Measurements from ENCODE around the gene ASB4.
"Not testable (repeated sequence)": the region's sequence is repeated elsewhere in the genome, so short reads cannot be mapped to it uniquely, and the experiment has no call there.

ASB4 gene

DNA sequence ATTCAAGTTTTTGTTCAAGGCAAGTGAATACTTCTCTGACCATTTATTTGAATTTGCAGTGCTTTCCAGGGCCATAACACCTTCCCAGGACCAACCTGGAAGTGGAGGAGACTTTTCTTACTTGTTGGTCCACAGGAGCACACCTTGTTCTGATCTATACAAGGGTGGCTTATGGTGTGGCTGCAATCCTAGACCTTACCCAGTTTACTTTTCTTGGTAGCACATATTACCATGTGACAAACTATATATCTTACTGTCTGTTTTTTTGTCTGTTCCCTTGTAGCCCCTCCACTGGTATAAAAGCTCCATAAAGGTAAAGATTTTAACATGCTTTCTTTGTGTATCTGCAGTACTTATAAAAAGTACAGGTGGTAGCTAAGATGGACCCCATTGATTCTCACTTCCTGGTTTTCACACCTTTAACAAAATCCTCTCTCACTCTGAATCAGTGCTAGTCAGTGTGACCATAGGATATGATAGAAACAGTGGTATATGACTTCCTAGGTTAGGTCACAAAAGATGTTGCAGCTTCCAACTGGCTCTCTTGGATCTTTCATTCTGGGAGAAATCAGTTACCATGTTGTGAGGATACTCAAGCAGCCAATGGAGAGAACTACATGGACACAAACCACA lies 5.6 kb upstream of the ASB4 start:
- no peak for DNase-seq

DNA sequence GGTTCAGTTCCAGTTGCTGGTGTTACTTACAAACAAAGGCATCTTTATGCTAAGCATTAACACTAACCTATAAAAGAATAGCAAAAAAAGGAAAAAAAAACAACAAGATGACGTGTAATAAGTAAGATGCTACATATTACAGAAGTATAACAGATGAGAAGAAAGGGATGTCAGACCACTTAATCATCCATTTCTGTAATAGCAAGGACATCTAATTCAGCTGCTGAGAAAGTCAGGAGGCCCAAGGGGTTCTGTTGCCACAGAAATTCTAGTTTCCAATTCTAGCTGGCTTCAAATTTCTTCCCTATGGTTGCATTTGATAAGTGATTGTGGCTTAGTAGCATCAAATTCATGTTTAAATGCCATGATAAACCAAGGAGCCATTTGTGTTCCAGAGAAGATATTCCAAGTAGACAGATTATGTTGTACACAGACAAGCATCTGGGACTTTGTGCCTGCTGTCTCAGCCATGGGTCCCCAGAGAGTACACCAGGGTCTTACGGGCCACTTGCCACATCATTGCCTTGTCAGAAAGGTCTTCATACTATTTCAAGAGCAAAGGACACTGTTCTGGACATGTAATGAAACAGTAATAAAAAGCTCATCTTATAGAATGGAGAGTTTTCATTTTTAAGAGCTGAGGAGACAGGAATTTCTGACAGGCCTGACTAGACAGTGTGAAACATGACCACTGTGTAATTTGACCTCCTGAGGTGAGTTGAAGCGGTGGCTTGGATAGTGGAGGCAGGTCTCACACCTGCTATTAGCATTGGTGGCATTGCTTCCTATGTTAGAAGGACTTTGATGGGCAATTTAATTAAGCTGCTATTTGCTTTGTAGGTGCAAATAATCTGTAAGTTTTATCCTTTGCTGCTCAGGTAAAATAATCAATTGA lies 4.2 kb upstream of the ASB4 start:
- no peak for DNase-seq

DNA sequence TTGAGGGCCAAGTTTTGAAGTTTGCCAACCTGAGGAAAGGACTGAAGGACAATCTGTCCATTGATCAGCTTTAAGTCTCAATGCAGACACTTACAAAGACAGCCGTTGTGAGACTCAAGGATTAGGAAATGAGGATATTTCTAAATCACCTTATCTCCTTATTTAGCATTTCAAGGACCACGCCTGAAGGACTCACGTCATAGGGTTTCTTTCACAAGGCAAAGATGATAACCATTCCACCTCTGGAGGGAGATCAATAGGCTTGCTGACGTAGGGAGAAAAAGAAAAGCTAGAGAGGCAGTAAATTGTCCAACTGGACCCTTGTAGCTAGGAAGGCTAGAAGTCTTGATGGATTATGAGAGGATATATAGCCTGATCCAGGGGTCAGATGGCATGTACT lies 3.3 kb upstream of the ASB4 start:
- no peak for DNase-seq

DNA sequence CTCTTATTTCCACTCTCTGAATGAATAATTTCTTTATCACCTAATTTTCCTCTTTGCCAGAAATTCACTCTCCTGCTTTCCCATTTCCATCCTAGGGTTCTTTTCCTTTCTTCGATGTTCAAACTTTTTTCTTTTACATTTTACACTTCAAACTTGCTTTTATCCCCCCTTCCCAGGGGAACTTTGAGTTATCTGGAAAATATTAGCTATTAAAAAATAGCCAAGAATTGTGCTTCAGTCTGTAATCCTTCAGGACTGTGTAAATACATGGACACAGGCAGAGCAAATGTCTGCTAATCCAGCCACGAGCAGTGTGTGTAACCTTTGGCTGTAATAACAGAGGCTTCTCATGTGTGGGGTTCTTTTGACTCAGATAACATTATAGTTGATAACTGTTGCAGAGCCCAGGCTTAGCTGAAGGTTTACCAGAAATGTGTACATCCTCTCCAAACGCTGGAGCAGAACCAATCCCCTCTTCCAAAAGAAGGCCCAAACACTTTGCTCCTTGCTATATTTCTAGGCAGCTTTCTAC lies 4.6 kb downstream of the ASB4 start:
- no peak for DNase-seq

DNA sequence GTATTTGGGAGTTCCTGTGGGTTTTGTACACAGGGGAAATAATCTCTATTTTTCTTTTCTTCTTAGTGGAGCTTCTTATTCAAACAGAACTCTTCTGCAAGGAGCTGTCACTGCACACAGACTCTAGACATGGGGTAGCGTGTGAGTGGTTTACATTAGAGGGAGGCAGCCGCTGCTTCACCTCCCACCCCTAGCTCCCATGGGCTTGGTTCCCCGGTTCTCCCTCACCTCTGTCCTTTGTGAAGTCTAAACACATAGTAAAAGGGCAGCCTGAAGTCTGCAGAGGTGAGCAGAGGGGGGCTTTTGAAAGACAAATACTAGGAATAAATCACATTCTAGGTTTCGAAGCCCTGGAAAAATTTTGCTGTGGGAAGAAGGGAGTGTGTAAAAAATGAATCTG lies 5.5 kb downstream of the ASB4 start:
- DNase-seq = no peak

DNA sequence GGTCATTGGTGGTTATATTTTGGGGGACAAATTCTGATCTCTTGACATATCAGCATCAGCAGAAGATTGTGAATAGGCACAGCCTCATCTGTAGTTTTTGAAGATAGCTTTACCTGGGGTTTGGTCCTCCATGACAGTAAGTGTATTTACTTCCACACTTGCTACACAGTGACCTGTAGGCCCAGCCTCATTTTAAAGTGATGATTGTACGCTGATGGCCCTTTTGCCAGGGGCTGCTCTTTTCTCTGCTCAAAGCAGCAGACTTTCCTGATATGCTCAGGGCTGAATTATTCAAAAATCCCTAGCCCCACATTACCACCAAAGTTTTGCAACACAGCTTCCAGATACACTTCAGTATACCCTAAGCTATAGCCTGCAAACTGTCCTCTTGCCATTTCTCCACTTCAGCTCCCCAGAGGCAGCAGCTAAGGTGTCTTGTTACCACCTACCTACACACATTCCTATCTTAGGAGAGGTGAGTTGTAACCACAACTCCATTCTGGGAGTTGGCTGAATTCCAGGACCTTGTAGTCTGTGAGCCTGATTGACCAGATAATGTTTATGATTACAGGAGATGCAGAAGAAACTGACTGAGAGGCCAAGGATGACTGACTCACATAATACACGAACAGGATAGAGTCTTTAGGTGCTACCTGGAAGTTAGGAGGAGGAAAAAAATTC lies 6.0 kb downstream of the ASB4 start:
- DNase-seq = no peak

DNA sequence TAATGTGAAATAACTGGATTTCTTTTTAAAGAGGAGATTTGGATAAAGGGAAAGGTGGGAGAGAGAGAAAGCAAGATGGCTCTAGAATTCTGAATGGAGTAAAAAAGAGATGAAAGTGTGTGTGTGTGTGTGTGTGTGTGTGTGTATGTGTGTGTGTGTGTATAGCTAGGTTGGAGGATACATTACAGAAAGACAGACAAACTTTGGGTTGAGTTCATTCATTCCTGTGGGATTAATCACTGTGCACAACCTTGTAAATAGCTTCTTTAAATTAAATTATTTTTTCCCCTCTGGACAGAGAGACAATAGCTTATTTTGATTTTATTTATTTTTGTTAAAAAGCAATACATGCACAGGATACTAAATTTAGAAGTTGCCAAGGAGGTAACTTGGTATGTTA lies 7.5 kb downstream of the ASB4 start:
- no peak for DNase-seq

DNA sequence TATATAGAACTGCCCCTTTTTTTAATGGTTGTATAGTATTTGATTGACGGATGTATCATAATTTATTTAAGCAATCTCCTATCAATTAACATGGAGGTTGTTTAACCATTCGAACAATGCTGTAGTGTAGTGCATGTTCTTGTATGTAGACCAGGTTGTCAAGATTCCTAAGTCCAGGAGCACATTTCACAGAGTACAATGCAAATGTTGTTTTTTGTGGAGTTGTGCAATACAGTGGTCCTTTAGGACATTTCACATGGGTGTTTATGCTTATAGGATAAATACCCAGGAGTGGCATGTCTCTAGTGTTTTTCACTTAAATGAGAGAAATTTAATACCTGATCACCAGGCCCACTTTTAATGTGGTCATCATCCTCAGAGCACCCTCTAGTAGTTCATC lies 8.1 kb downstream of the ASB4 start:
- DNase-seq = no peak

DNA sequence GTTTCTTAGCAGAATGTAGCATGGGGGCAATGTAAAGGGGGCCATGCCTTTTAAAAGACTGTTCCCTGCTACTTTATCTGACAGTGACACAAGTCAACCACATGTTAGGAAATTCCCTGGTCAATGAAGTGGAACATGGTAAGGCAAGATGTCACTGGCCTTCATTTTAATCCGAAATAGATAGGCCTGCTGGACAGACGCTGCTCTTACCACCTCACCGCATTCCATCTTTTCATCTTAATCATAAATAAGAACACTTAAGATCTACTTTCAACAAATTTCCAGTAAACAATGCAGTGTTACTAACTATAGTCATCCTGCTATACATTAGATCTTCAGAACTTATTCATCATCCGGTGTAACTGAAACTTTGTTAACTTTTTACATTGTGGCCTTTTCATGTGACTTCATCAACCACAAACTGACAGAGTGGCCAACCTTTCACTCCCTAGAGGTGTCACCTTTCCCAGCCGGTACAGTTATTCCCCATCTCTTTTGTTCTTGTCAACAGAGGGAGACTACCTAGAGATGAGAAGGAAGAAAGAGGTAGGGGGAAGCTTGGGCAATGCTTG lies 15.6 kb downstream of the ASB4 start:
- no peak for DNase-seq

DNA sequence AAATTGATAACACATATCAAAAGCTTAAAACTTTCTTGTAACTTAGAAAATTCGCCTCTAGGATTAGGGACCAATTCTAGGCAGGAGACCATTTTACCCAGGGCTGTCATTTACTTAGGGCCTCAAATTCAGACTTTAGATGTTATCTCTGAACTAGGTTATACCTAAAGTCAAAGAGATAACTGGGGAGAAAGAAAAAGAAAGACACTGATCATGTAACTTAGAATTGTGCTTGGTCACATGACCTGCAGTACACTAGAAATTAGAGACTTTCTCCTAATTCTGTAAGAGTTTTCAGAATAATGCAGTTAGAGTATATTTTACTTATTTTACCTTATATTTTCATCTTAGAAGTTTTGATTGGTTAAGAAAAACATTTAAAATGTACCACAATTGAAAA lies 16.7 kb downstream of the ASB4 start:
- DNase-seq = no peak

DNA sequence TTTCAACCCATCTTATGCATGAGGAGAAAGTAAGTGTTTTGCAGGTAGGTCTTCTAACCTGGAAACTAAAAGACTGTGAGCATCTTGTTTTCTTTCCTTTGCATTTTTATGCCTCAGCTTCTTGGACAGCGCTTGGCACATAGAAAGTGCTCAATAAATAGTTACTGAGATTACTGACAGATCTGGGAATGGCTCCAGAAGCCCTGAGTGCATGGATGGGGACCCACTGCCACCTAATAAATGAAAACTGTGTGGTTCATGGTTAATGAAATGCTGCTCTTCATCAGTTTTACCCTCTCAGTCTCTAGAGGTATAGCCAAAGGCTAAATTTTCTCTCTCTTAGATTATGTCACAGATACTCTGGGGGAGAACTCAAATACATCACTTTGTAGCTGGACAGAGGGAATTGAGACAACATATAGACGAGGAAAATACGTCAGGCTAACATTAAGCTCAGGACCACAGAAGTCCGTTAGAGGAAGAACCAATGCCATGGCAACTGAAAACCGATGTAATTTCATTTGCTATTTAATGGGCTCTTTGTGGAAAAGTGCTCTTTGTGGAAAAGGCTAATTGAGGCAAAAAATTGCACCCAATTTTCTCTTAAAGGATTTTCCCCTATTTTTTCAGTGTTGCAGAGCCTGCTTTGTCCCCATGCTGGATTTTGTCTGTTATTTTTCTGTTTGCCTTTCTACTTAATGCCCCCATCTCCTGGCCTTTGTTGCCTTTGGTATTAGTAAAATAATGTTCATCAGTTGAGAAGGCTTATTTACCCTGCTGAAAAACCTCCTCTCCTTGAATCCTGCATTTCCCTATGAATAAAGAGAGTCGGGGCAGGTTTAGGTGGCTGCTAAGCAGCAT lies 17.8 kb downstream of the ASB4 start:
- DNase-seq = no peak

DNA sequence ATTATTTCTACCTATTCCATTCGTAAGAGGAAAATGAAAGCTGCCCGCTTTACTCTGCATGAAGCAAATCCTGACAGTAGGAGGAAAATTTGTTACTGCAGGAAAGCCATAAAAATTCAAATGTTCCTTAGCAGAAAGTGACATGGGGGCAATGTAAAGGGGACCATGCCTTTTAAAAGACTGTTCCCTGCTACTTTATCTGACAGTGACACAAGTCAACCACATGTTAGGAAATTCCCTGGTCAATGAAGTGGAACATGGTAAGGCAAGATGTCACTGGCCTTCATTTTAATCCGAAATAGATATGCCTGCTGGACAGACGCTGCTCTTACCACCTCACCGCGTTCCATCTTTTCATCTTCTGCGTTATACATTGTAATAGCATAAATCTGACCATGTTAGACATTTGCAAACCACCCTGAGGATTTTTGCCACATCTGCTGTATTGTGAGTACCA lies 18.4 kb downstream of the ASB4 start:
- not testable (repeated sequence) for DNase-seq

DNA sequence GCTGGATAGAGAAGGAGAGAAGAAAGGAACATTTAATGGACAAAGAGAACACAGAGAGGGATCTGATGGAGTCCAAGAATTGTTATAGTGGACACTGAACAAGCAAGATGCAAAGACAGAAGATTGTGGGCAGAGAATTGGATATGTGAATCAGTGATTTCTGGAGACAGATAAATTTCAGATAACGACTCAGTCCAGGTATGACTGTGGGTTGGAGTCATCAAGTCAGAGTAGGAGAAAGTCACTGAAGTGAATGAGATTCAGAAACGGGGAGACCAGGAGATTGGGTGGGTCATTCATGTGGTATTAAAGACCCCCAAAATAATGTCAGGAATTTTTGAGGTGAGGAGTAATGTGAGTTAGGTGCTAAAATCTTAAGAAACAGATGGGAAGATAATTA lies 23.0 kb downstream of the ASB4 start:
- DNase-seq = no peak

DNA sequence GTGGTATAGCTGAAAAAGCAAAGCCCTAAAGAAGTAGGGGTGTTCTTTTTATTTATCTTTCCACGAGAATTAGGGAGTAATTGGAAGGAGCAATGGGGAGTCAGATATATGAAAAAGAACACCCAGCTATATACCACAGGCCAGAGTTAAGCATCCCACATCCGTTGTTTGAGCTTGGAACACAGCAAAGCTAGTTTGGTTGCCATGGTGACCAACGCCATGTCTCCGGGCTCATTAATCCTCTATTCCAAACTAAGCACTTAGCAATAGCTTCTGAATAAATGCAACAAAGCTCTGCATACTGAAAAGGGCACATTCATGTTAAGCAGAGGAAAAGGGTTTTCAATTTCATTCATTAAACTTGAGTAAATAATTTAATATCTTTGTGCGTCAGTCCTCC lies 23.5 kb downstream of the ASB4 start:
- DNase-seq = peak; percentile 4

DNA sequence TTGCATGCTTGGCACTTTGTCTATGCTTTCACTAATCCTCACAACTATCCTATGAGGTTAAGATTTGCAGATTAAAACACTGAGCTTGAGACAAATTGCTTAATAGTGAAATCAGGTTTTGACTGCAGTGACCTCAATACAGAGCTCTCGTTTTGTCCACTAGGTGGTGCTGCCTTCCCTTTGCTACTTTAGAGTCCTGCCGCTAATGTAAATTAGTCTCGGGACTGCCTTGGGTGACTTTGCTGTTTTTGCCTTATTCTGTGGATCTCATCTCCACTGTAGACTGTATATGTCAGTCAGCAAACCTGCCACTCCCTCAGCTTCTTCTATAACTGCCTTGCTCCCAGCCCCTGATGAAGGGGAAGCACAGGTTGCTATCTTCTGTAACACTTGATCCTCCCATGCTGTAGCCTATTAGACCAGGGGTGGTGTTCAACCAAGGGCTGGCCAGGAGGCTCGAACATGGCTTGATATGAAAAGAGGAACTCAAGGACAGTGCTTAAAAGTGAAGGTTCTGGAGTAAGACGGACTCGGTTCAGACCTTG lies 26.0 kb downstream of the ASB4 start:
- DNase-seq = peak; percentile 62

DNA sequence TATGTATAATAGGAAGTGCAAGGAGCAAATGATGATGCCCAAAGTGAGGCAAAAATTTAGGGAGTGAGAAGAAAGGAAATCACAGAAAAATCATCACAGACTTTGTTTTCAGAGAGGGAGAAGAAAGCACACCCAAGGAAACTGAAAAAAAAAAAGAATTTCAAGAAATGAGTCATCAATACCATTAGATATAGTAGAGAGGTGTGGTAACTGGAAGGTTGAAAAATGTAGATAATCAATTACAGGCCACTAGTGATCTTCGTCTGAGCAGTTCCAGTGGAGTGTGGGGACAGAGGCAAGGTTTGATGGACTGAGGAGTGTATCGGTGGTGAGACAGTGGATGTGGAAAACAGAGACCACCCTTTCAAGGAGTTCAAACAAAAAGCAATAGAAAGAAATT lies 31.7 kb downstream of the ASB4 start:
- DNase-seq = no peak

DNA sequence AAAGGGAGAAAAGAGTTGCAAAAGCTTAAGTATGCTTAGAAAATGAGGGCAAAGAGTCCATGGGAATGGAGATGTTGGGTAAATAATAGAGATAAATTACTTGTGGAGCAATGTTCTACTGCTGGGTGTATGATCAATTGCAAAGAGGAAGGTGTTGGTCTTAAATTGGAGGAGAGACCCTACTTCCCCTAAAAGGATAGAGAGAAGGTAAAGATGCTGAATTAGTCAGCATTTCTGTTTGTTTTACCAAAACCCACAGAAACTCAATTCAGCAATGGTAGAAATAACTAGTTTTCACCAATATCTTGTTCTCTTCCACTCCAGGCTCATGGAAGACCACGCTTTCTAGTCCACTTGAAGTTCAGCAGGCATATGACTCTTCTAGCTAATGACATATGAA lies 32.1 kb downstream of the ASB4 start:
- DNase-seq = no peak

DNA sequence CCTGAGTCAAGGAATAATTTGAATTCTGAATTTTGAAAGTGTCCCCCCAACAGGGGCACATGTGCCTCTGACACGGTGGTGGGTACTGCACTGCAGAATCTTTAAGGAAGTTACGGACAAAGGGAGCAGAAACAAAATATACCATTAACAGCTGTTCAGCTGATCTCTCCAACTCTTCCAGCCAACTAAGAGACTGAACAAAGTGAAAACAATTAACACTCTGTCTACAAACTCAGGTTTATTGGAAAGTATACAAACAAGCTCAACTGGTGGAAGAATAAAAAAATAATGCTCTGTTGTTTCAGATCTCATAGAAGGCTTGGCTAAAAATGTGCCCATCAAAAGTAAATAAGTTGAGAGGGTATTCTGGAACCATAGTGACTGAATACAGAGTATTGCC lies 34.4 kb downstream of the ASB4 start:
- no peak for DNase-seq

DNA sequence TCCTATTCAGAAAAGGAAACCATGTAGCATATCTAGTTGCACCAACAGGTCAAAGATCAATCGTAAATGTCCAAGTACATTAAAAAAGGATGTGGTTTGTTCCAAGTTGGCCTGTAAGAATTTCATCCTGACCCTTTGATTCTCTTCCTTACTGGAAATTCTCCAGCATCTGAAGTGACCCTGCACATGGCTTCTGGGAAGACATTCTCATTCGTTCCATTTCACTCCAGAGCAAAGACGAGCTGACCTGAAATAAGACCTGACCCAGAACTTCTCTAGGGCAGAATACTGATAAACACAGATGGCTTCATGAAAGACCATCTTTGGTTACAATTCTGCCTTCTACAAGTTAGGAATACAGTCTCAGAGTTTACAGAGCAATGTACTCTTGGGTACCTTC lies 39.8 kb downstream of the ASB4 start:
- no peak for DNase-seq

DNA sequence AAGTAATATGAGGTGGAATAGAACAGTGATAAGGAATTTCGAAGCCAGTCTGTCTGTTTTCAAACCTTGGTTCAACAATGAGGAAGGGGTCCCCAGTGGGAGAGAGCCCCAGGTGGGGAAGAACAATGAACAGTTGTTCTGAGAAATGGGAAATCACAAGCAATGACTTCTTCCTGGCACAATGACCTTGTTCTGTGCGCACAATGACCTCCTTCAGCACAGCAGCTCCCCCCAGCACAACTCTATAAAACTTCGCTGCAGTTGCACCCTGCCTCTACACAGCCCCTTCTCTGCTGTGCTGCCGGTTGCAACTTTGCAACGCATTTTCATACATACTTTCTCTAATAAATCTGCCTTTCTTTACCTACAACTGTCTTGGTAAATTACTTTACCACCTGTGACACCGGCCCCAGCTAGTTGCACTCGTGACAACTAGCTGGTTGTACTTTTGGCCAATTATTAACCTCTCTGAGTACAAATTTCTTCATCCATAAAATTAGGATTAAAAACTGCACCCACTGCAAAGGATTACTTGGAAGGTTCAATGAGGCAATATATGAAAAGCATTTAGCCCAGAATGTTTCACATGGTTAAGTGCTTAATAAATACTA lies 40.5 kb downstream of the ASB4 start:
- DNase-seq = no peak

DNA sequence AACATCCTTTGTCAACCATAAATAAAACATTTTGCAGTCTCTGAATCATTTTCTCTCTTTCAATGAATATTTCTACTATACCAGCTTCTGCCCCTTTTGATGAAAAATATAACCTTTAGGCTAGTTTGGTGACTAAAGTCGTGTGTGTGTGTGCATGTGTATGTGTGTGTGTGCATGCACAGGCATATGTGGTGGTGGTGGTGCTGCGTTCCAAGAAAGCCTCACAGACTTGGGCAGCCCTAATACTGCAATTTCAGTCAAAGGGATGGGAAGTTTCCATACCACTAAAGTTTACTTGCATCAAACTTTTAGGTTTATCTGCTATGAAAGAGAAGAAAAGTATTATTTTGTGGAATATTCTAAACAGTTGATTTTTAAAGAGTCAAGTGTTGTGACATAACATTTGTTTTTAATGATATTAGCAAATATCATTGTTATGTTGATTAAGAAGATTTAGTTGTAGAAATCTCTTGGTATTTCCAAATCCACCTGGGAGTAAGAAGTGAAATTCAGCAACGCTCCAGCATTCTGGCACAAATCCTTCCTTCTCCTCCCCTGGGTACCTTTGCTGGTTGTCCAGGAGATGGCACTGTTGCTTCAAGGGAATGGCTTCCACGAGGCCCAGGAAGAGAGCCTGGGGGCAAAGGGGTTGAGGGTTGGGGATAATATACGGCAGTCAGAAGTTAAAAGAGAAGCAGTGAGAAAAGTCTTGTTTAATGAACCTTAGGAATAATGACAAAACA lies 41.5 kb downstream of the ASB4 start:
- DNase-seq = peak; percentile 41
